HG02840 (cell line): ENCODE measurements around the gene CD200R1.

ENCODE experiments used
- ATAC-seq: cut with Tn5 transposase; IDR thresholded peaks from one replicate; pipeline ENCODE4 v1.9.1; 2021; ENCODE audit warnings: mild to moderate bottlenecking, moderate library complexity, moderate number of reproducible peaks; ENCODE audit not compliant: unreplicated experiment, low FRiP score

The CD200R1 gene, protein sequence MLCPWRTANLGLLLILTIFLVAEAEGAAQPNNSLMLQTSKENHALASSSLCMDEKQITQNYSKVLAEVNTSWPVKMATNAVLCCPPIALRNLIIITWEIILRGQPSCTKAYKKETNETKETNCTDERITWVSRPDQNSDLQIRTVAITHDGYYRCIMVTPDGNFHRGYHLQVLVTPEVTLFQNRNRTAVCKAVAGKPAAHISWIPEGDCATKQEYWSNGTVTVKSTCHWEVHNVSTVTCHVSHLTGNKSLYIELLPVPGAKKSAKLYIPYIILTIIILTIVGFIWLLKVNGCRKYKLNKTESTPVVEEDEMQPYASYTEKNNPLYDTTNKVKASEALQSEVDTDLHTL

DNA sequence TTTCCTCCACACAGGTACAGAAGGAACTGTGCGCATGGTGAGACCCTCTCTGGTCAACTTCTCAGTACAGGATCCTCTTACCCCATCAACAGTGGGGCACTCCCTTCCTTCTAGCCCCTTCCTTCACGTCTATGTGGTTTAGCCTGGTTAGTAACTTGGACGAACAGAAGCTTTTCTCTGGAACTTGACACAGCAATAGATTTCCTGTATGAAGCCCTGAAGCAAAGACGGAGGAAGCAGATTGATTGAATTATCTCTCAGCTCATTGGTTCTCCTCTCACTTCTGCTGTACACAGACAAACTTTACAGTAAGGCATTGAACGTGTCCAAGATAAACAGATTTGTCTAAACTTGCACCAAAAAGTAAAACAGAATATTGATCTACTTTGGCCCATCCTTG, at the start of gene CD200R1:
Gene CD200R1, minus strand, starts transcription at position 210 of the 400 bp plus-strand sequence. CDS start 246 bp downstream, outside the sequence.
- no peak for ATAC-seq

DNA sequence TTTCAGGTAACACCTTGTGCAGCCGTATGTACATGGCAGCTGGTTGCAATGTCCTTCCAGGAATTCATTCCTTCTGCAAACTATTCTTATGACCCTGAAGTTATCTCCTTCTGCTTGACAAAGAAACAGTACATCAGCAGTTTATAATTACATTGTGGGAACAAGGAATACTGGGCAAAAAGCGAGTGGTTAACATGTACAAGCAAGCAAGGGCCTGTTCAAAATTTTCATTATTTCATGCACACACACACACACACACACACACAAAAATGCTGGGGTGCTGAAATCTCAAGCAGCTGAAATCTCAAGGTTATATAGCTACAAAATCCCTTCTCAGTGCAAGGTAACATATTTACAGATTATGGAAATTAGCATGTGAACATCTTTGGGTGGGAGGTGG, 46.6 kb upstream of the CD200R1 start:
- no peak for ATAC-seq

DNA sequence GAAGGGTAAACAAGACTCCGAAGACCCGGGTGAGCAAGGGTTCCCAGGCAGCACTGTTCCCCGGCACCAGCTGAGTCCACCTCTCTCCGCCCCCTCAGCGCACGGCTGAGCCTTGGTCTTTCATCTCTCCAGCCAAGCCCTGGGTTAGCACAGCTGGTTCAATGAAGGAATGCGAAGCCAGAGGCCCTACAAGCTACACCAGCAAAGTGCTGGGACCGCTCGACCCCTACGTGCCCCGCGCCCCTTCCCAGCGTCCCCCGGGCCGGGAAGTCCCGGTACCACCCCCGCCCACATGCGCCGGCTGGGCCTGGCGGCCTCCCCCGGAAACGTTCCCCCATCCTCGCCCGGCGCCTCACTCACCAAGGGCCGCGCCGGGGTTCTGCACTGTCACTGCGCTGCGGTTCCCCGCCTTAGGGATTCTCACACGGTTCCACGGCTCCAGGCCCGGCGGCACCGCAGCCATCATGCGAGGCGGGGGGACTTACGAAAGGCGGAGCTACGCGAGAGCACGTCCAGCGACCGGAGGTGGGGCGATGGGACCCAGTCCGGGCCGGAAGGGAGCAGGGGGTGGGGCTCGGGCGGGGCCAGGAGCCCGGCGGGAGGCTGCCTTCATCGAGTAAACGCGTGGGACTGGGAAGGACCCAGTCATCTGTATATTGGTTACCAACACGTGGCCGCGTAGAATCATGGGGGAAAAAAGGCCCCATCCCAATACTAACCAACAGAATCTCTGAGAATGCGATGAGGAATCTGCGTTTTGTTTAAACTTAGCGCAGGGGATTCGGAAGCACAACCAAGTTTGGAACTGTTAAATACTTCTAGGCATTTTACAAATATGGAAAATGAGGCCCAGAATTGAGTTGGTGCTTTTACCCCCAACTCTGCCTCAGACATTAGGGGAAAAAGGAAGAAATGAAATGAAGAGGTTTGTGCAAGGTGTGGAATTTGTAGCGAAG, 44.6 kb upstream of the CD200R1 start:
- ATAC-seq: peak; percentile 96

GRCh38 chr3:113018536-113019181, 43.8 kb upstream of the CD200R1 start:
- no peak for ATAC-seq

DNA sequence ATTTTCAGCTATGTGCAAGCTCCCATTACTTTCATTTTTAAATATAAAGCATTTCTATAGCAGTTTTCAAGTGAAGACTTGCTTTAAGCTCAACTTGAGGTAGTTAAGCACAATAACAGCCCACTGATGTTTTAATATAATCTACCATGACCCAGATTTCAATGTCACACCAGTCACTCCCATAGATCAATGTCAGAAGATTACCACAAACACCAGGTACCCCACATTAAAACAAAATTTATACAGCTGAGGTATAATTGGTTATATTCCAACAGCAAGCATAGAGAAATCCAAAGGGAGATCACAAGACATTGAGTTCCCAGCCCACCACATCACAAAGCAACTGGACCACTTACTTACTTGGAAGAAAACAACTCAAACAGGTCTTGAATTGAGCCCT, 38.7 kb upstream of the CD200R1 start:
- ATAC-seq: no peak

- no peak for ATAC-seq
Observed at GRCh38 chr3:113008117-113008516, 33.2 kb upstream of the CD200R1 start.

- ATAC-seq: no peak
Observed at GRCh38 chr3:113006359-113007056, 31.6 kb upstream of the CD200R1 start.

DNA sequence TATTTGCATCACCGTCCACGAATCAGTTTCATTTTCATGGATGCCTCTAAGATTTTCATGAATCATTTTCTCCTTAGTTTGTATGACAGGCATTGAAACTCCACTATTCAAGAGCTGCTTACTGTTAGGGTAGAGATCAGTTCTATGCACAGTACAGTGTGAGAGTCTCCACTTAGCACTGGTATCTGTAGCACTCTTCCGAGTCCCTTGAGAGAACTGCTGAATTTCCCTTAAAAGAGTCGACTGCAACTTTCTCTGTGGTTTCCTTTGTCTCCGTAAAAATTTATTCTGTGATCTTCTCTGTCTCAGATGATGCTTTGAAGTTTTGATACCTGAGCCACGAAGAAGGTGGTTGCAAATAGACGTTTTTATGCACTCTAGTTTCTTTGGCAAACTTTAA, 30.7 kb upstream of the CD200R1 start:
- no peak for ATAC-seq

GRCh38 chr3:113002679-113003078, 27.8 kb upstream of the CD200R1 start:
- no peak for ATAC-seq

GRCh38 chr3:113002037-113002436, 27.1 kb upstream of the CD200R1 start:
- ATAC-seq: no peak

DNA sequence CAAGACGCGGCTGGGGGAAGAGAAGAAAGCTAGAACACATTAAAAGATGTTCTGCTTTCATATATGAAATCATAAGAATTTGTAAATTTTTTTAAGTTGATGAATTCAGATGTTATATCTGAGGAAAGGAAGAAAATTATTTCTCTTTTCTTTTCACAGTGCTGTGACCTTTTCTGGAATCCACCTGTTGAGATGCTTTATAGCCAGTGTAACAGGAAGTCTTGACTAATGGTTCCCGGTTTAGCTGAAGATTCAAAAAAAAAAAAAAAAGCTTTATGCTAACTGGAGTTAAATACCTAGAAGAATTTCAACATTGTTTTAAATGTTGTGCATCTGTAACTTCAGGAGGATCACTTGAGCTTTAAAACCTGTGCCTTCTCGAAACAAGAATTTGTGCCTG, 25.8 kb upstream of the CD200R1 start:
- ATAC-seq: no peak

DNA sequence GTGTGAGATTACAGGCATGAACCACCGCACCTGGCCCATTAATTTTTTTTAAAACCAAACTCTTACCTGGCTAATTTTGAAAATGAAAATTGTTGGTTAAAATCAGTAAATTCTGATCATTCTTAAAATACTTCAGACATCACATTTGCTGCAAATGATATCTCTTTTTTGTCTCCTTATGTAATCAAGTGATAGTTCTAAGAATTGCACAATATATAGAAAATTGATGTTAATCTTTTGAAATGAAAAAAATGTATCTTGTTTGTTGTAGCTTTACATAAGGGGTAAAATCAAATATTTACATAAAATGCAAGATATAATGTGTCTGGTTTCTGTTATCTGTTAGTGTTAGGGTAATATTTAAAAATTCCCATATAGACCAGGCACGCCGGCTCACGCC, 20.9 kb upstream of the CD200R1 start:
- ATAC-seq: no peak

DNA sequence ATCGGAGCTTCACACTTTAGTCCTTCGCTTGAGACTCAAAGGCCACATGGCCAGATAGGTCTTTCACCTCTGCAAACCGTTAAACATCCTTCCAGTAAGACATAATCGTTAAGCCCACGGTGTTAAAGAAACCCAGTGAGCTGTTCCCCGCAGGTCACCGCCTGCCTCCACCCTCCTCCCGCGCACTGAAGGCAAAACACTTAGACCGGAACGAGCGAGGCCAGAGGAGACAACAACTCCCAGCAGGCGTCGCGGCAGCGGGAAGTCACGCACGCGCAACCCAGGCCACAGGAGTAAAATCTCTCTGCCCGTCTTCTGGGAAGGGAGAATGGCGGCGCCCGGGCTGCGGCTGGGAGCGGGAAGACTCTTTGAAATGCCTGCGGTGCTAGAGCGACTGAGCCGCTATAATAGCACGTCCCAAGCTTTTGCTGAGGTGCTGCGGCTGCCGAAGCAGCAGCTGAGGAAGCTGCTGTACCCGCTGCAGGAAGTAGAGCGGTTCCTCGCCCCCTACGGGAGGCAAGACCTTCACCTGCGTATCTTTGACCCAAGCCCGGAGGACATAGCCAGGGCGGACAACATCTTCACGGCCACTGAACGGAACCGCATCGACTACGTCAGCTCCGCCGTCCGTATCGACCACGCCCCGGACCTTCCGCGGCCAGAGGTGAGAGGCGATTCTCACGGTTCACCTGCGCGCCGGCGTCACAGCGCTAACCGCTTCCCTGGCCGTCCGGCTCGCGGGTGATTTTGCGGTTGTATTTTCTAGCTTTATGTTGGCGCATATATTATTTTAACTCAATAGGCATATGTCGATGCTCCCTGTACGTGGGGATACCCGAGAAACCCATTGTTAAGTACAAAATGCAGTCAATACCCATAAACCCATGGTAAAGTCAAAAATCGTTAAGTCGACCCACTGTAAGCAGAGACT, 16.0 kb upstream of the CD200R1 start, which contains the start of gene GTPBP8:
Gene GTPBP8, plus strand, starts transcription at position 313 of the 931 bp plus-strand sequence. Its CDS starts 16 bp downstream, at position 329.
- ATAC-seq: peak; percentile 93

DNA sequence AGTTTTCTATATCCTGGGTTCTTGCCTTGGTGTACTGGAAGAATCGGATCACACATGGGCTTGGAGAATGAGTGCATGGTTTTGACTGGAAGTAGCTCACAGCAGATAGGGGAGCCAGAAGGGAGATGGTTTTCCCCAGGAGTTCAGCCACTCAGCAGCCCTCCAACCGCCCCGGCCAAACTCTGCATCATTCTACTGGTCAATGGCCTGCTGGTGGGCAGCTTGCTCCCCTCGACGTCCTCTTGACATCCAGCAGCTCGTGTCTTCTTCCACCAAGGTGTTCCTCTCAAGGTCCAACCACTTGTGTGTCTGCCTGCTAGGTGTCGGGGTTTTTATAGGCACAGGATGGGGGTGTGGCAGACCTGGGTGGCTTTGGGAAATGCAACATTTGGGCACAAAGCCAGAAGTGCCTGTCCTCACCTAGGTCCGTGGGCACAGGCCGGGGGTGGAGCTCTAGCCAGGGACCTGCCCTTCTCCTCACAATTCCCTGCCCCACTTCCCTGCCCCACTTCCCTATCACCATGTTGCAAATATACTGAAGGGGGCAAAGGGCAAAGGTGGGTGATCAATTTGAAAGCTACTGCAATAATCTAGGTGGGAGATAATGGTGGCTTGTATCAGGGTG, 12.9 kb upstream of the CD200R1 start:
- no peak for ATAC-seq

DNA sequence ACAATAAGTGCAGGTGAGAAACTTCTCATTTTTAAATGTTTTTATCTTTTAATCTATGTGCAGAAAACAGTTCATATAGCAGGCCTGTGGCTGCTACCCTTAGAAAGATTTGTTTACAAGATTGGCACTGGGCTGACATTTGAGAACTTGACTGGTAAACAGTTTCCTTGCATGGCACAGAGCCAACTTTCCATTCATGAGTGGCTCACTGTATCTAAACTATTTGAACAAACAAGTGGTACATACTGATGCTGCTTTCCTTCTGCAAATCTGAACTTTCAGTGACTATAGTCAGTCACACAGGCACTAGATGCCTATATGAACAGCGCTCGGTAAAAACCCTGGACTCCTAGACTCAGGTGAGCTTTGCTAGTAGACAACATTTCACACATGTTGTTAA, 9.6 kb upstream of the CD200R1 start:
- ATAC-seq: no peak

GRCh38 chr3:112982710-112983109, 7.8 kb upstream of the CD200R1 start:
- no peak for ATAC-seq

- ATAC-seq: no peak
Observed at GRCh38 chr3:112980080-112980479, 5.2 kb upstream of the CD200R1 start.

DNA sequence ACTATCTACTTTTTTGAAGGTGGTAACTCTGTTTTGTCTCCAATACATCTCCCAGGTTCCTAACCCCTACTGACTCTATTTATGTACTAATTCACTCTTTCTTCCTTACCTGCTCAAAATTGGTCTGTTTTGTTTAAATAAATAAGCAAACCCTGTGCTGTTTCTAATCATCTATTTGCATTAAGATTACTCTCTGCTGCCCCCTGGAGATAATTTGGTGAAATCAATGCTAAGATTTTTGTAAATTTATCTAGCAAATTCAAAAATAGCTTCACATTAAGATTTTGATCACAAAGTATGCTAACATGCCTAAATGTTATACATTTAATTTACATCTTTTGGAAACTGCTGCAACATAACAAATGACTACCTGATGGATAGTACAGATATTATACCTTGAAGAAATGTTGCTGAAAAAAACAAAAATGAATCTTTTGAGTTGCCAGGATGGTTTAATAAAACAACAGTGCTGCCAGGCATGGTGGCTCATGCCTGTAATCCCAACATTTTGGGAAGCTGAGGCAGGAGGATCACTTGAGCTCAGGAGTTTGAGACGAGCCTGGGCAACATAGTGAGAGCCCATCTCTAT, 4.4 kb upstream of the CD200R1 start:
- no peak for ATAC-seq
